K562 (cell line): ENCODE measurements around the gene EIF4EBP2. TPM values are rescaled to one million over a fixed set of nuclear protein-coding genes. Genes with fewer than 3 reads are reported as not detected.

Experiments used
- ATAC-seq: fragments of 200-7000 bp; cut with Tn5 transposase; 3 replicates; pipeline ENCODE4 v1.9.1; 2020; ENCODE audit warnings: moderate library complexity
- BruUV-seq: library from RNA; stranded (reverse); fragments of 400-500 nt; replicated peaks from 2 replicates; lab custom pipeline; 2021; lab: Mats Ljungman, UMichigan
- CTCF ChIA-PET: fragments of 300-600 bp; formaldehyde crosslinking; extraction: SDS; loops from one replicate; lab custom pipeline; 2021; ENCODE audit warnings: low intra/inter-chr PET ratio; lab: Yijun Ruan, JAX
- POLR2A ChIA-PET: fragments of 300-600, 350-650 bp; sonication (Branson Sonifier 250); formaldehyde crosslinking; extraction: SDS; loops from one replicate; lab custom pipeline; 2021; ENCODE audit warnings: antibody characterized with exemption, inconsistent platforms; lab: Yijun Ruan, JAX
- DNase-seq, 4 experiments: peaks; one replicate each; pipeline versions ENCODE4 v3.0.0 to v3.0.0-alpha.2; 2011 to 2018; ENCODE audit warnings: low spot score in 3 of 4, mixed read lengths in 3 of 4; ENCODE audit errors: extremely low read depth in 1 of 4
- FAIRE-seq: peaks from 2 replicates; lab custom pipeline; 2011; peaks lifted over from hg19 to GRCh38; lab: Jason Lieb, UNC
- H2AFZ ChIP-seq: 2 replicates; pipeline ENCODE4 v1.6.0; 2011; ENCODE audit warnings: low read depth, low read length, control low read depth, inconsistent platforms
- H3K27ac ChIP-seq: fragments of 200-600 bp; 3 replicates; pipeline ENCODE4 v1.8.0; 2011; ENCODE audit warnings: low read depth, mild to moderate bottlenecking, control low read depth, inconsistent platforms, low read length, moderate library complexity, mixed read lengths; ENCODE audit errors: extremely low read depth
- H3K27me3 ChIP-seq, 2 experiments: fragments of 300-600 bp in 1 of 2; 2 replicates in 1 of 2; 3 replicates in 1 of 2; pipeline versions ENCODE4 v1.6.0 to v1.8.0; 2011; ENCODE audit warnings: inconsistent platforms in 2 of 2, low read length in 2 of 2, mild to moderate bottlenecking in 1 of 2, mixed read lengths in 1 of 2, moderate library complexity in 1 of 2; ENCODE audit not compliant: control insufficient read depth in 2 of 2, insufficient read depth in 2 of 2
- H3K36me3 ChIP-seq: fragments of 300-600 bp; 3 replicates; pipeline ENCODE4 v1.8.0; 2011; ENCODE audit warnings: mild to moderate bottlenecking, low read length, inconsistent platforms; ENCODE audit not compliant: control insufficient read depth, insufficient read depth
- H3K4me1 ChIP-seq, 2 experiments: fragments of 200-600 bp in 1 of 2; replicated peaks in 1 of 2; 2 replicates in 1 of 2; 3 replicates in 1 of 2; pipeline versions ENCODE4 v1.5.1 to v1.8.0; 2011; ENCODE audit warnings: inconsistent platforms in 2 of 2, low read length in 2 of 2, mild to moderate bottlenecking in 1 of 2, mixed read lengths in 1 of 2, moderate library complexity in 1 of 2; ENCODE audit not compliant: control insufficient read depth in 2 of 2, insufficient read depth in 2 of 2
- H3K4me2 ChIP-seq: 2 replicates; pipeline ENCODE4 v1.6.1; 2011; ENCODE audit warnings: low read length, control low read depth, inconsistent platforms, mixed read lengths; ENCODE audit not compliant: insufficient read depth
- H3K4me3 ChIP-seq: fragments of 200-600 bp; sonication (generic), shearing (Covaris generic); 2 replicates; pipeline ENCODE4 v1.5.1; 2016; ENCODE audit warnings: control low read depth, inconsistent platforms
- H3K79me2 ChIP-seq: fragments of 200-600 bp; 3 replicates; pipeline ENCODE4 v1.8.0; 2011; ENCODE audit warnings: low read length, inconsistent platforms; ENCODE audit not compliant: control insufficient read depth, insufficient read depth
- H3K9ac ChIP-seq, 2 experiments: 2 replicates each; pipeline versions ENCODE4 v1.6.0 to v1.6.1; 2011; ENCODE audit warnings: low read depth in 2 of 2, low read length in 2 of 2, control low read depth in 1 of 2, inconsistent platforms in 1 of 2, mild to moderate bottlenecking in 1 of 2, mixed read lengths in 1 of 2; ENCODE audit not compliant: insufficient read depth in 1 of 2
- H3K9me1 ChIP-seq: one replicate; pipeline ENCODE4 v1.6.0; 2011; ENCODE audit warnings: inconsistent platforms, mild to moderate bottlenecking, low read length, moderate library complexity; ENCODE audit not compliant: control insufficient read depth, insufficient read depth
- H3K9me3 ChIP-seq: replicated peaks from 2 replicates; pipeline ENCODE4 v1.5.1; 2011; ENCODE audit warnings: low read depth, low read length, inconsistent platforms; ENCODE audit not compliant: control insufficient read depth, insufficient read depth
- H4K20me1 ChIP-seq: replicated peaks from 2 replicates; pipeline ENCODE4 v1.6.1; 2011; ENCODE audit warnings: low read length, inconsistent platforms, mixed read lengths; ENCODE audit not compliant: control insufficient read depth, insufficient read depth
- ATF7 ChIP-seq: fragments of 450-650 bp; IDR thresholded peaks from 2 replicates; pipeline ENCODE4 v1.7.1; 2014; ENCODE audit warnings: mild to moderate bottlenecking, moderate library complexity
- CBX1 ChIP-seq: sonication (generic); IDR thresholded peaks from 2 replicates; pipeline ENCODE4 v1.6.1; 2016; ENCODE audit warnings: antibody characterized with exemption, low read depth, mild to moderate bottlenecking
- CREB5 ChIP-seq: fragments of 250-450 bp; sonication (Bioruptor Pico); IDR thresholded peaks from 2 replicates; pipeline ENCODE4 v1.5.0; 2020; ENCODE audit warnings: mild to moderate bottlenecking
- DDX20 ChIP-seq: fragments of 450-650 bp; IDR thresholded peaks from 2 replicates; pipeline ENCODE4 v1.6.1; 2016; ENCODE audit warnings: missing genetic modification characterization, low read depth, mild to moderate bottlenecking, missing compliant biosample characterization, moderate library complexity
- ESRRA ChIP-seq: fragments of 450-650 bp; IDR thresholded peaks from 2 replicates; pipeline ENCODE4 v1.6.1; 2014; ENCODE audit warnings: low read depth, mild to moderate bottlenecking, moderate library complexity, borderline replicate concordance
- EWSR1 ChIP-seq: fragments of 450-650 bp; IDR thresholded peaks from 2 replicates; pipeline ENCODE4 v1.6.1; 2018; ENCODE audit warnings: borderline replicate concordance, mild to moderate bottlenecking, low read depth, moderate library complexity; ENCODE audit not compliant: partially characterized antibody
- HLTF ChIP-seq: fragments of 450-650 bp; IDR thresholded peaks from 2 replicates; pipeline ENCODE4 v1.6.1; 2016
- MCM5 ChIP-seq: fragments of 450-650 bp; IDR thresholded peaks from 2 replicates; pipeline ENCODE4 v1.6.1; 2016; ENCODE audit warnings: low read depth
- ZNF280B ChIP-seq: fragments of 250-450 bp; sonication (Bioruptor Pico); IDR thresholded peaks from 2 replicates; pipeline ENCODE4 v1.5.1; 2021; ENCODE audit warnings: mild to moderate bottlenecking
- WGBS: fragments of 100-300 bp; shearing (Covaris generic); methylation state at CpG from one replicate; pipeline ENCODE4 v1.1.6; 2016; ENCODE audit warnings: low coverage, mixed read lengths; ENCODE audit not compliant: insufficient coverage; ENCODE audit errors: missing lambda C conversion rate; 5-methylcytosine and 5-hydroxymethylcytosine counted together
- in situ Hi-C: fragments of 300-500 bp; cut with MboI; formaldehyde crosslinking; loops from 4 replicates; pipeline ENCODE4 v1.15.0; 2018; ENCODE audit warnings: inconsistent platforms, mixed read lengths
- intact Hi-C: fragments of 100-400 bp; cut with micrococcal nuclease; formaldehyde crosslinking; loops from 2 replicates; pipeline ENCODE4 v1.14.2; 2022
- polyA plus RNA-seq, 8 experiments: library from polyadenylated mRNA; depleted of rRNA in 4 of 8; stranded (reverse) in 5 of 8; unstranded in 3 of 8; fragments of >200 nt; fragmentation: Nextera tagmentation in 2 of 8; fragmentation: Illumina TruSeq in 1 of 8; extraction: Ambion mirVana in 2 of 8; extraction: Trizol in 1 of 8; gene quantifications; 2 replicates each; pipeline versions ENCODE4 v1.2.1 to v1.2.3, GENCODE V29; 2011 to 2014; ENCODE audit warnings: inconsistent platforms in 1 of 8, missing spikeins in 1 of 8
- total RNA-seq, 7 experiments: library from RNA; depleted of rRNA in 6 of 7; stranded (reverse); fragments of >200 nt in 6 of 7; fragmentation: Illumina TruSeq in 2 of 7; extraction: Trizol in 2 of 7; gene quantifications; 2 replicates each; pipeline versions ENCODE4 v1.2.1 to v1.2.3, GENCODE V29; 2011 to 2021; ENCODE audit warnings: low replicate concordance in 1 of 7

EIF4EBP2 gene
- total and polyA plus RNA-seq, 9 of the 15 experiments (the other 6 are each of a cell fraction or from before 2014, with no cell fraction given) = 16.1 to 67.5 (median 38.3) TPM

GRCh38 chr10:70405037-70405824, 1.3 kb downstream of the EIF4EBP2 start (continued):
- TF ChIP-seq CBX1 (no peak), DDX20 (tag) (no peak)

DNA sequence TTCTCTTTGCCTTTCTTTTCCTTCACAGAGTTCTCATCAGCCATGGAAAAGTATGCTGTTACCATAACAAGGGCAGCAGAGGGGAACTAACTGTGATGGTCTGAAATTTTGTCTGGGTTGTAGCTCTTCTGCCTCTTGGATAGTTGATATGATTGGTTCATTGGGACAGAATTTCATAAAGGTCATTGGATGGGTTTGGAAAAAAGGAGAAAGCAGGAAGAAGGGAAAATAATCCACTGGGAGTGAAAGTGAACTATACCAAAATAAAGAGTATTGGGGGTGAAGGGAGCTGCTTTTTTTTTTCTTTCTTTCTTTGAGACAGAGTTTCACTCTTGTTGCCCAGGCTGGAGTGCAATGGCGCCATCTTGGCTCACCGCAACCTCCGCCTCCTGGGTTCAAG, 5.8 kb downstream of the EIF4EBP2 start:
- Histone ChIP-seq H3K36me3 (peaks cover 49% of the 10 kb centered on the region), H3K79me2 (peaks cover 76% of the 10 kb centered on the region), H2AFZ (no peak overlapping the region), H3K9ac (no peak overlapping the region), H3K9me1 (no peaks in the 10 kb centered on the region), H3K4me3 (no peak overlapping the region), H4K20me1 (peaks cover 29% of the 10 kb centered on the region), H3K9me3 (no peaks in the 10 kb centered on the region), H3K27me3 (no peaks in the 10 kb centered on the region), H3K27ac (no peak overlapping the region), H3K4me1 (peaks cover 19 to 21% of the 10 kb centered on the region in 2 experiments; a peak in 4 of 5 replicates), H3K4me2 (no peak overlapping the region)
- TF ChIP-seq EWSR1 = no peak
- no peak for TF ChIP-seq HLTF
- no peak for TF ChIP-seq ESRRA
- no peak for TF ChIP-seq ATF7
- TF ChIP-seq MCM5 = no peak
- no peak for TF ChIP-seq ZNF280B
- TF ChIP-seq CREB5 (CRISPR knock-in tag) = no peak
- ChIA-PET POLR2A (interaction anchor here (0.6 to 2.3 kb wide), 5 partner anchors 10 to 164 kb away, joined by 3 to 8 read pairs (median 3); no protein-coding TSS in a partner anchor), CTCF (no interaction called here)
- BruUV-seq = no TSS peak
- WGBS = 100% methylated on average over 2 of the region's 3 CpGs
- no peak for FAIRE-seq
- no peak for ATAC-seq
- intact Hi-C loops (no loop called here), in situ Hi-C loops (no loop called here)
- DNase-seq = no peak
